ENCODE results near the gene WDFY4.

DNA sequence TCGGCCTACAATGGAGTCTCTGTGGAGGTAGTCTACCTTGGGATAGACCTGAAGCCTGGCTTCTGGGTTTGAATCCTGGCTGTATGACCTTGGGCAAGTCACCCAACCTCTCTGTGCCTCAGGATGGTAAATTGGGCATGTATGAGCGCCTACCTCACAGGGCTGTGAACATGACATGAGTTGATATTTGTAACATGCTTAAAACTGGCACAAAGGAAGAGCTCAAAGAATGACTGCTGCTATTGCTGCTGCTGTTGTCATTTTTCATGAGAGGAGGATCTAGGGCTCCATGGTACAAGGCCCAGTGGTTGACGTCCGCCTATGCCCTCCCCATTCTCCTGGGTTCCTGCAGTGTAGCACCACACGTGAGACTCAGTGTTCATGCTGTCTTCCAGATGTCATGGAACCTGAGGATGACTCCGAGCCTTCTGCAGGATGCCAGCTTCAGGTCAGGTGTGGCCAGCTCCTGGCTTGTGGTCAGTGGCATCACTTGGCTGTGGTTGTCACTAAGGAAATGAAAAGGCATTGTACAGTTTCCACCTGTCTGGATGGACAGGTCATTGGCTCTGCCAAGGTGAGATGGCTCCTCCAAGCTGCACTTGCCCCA is 95.0 kb downstream of the WDFY4 start:
- TF ChIP-seq ZFX (IDR thresholded peaks at IDR 0.05): no peak
- TF ChIP-seq, protein P1, sequence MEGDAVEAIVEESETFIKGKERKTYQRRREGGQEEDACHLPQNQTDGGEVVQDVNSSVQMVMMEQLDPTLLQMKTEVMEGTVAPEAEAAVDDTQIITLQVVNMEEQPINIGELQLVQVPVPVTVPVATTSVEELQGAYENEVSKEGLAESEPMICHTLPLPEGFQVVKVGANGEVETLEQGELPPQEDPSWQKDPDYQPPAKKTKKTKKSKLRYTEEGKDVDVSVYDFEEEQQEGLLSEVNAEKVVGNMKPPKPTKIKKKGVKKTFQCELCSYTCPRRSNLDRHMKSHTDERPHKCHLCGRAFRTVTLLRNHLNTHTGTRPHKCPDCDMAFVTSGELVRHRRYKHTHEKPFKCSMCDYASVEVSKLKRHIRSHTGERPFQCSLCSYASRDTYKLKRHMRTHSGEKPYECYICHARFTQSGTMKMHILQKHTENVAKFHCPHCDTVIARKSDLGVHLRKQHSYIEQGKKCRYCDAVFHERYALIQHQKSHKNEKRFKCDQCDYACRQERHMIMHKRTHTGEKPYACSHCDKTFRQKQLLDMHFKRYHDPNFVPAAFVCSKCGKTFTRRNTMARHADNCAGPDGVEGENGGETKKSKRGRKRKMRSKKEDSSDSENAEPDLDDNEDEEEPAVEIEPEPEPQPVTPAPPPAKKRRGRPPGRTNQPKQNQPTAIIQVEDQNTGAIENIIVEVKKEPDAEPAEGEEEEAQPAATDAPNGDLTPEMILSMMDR (conservative IDR thresholded peaks at IDR 0.05): no peak

Data from C4-2B (cell line).